BJ (cell line): ENCODE results near the gene KIDINS220. TPM values are rescaled to one million over a fixed set of nuclear protein-coding genes. Genes with fewer than 3 reads are reported as not detected.

Experiments
- CTCF ChIA-PET: fragments of 350-600 bp; formaldehyde crosslinking; extraction: SDS; loops from one replicate; lab custom pipeline; 2021; ENCODE audit warnings: antibody characterized with exemption, inconsistent platforms; lab: Yijun Ruan, JAX
- POLR2A ChIA-PET: fragments of 300-600 bp; sonication (Branson Sonifier 250); formaldehyde crosslinking; extraction: SDS; loops from one replicate; lab custom pipeline; 2021; ENCODE audit warnings: antibody characterized with exemption; lab: Charles Lee
- DNase-seq: peaks from one replicate; pipeline ENCODE4 v3.0.0-alpha.2; 2011; ENCODE audit warnings: low read depth
- H3K27me3 ChIP-seq: 2 replicates; pipeline ENCODE4 v1.6.0; 2011; ENCODE audit warnings: low read length; ENCODE audit not compliant: control insufficient read depth, insufficient read depth
- H3K36me3 ChIP-seq: 2 replicates; pipeline ENCODE4 v1.5.1; 2011; ENCODE audit warnings: low read length; ENCODE audit not compliant: control insufficient read depth, insufficient read depth
- H3K4me3 ChIP-seq: 2 replicates; pipeline ENCODE4 v1.5.1; 2011; ENCODE audit warnings: low read depth, mild to moderate bottlenecking, control low read depth, low read length
- polyA plus RNA-seq: library from polyadenylated mRNA; depleted of rRNA; stranded (reverse); fragments of >200 nt; gene quantifications from 2 replicates; pipeline ENCODE4 v1.2.3, GENCODE V29; 2011
- TF ChIP-seq, protein P1 (sequence below): IDR thresholded peaks from 2 replicates; pipeline ENCODE4 v1.5.1; 2011; ENCODE audit warnings: low read depth, mild to moderate bottlenecking, control low read depth, inconsistent platforms, low read length, moderate library complexity; ENCODE audit not compliant: insufficient read depth

KIDINS220 gene
- polyA plus RNA-seq, 1 experiment = 34.8 TPM

DNA sequence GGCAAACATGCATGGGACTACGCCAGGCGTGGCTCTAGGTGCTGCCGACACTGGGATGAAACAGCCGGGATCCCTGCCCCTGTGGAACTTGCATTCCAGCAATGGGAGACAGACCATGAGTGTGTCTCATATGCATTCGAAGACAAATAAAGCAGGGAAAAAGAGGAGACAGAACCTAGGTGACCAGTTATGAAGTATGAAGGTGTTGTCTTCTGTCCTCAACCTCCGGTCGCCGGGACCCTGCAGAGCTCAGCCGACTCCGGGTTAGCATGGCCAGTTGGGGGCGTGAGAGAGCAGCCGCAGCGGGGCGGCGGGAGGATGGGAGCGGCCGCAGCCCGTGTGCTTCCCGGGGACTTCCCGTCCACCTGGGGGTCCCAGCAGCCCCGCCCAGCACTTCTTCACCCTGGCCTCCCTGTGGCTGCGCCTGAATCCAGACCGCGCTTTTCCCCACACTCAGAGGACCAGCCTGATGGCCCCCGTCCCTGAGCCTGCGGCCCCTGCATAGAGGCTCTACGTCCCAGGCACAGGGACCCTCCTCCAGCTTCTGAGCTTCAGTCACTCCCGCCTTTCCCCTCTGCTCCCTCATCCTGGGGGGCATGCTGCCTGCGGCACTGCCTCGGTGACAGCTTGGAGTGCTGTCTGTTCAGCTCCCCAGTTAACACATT lies 144.1 kb downstream of the KIDINS220 start:
- Histone ChIP-seq H3K36me3 (no peaks in the 10 kb centered on the region), H3K4me3 (no peak overlapping the region), H3K27me3 (no peaks in the 10 kb centered on the region)
- TF ChIP-seq, protein P1, sequence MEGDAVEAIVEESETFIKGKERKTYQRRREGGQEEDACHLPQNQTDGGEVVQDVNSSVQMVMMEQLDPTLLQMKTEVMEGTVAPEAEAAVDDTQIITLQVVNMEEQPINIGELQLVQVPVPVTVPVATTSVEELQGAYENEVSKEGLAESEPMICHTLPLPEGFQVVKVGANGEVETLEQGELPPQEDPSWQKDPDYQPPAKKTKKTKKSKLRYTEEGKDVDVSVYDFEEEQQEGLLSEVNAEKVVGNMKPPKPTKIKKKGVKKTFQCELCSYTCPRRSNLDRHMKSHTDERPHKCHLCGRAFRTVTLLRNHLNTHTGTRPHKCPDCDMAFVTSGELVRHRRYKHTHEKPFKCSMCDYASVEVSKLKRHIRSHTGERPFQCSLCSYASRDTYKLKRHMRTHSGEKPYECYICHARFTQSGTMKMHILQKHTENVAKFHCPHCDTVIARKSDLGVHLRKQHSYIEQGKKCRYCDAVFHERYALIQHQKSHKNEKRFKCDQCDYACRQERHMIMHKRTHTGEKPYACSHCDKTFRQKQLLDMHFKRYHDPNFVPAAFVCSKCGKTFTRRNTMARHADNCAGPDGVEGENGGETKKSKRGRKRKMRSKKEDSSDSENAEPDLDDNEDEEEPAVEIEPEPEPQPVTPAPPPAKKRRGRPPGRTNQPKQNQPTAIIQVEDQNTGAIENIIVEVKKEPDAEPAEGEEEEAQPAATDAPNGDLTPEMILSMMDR = peak; percentile 58
- ChIA-PET CTCF (interaction anchor here (0.9 to 1.9 kb wide), 5 partner anchors 9 to 1266 kb away, joined by 3 to 9 read pairs (median 5); no protein-coding TSS in a partner anchor), POLR2A (no interaction called here)
- DNase-seq = no peak

GRCh38 chr2:8692783-8693156 lies 144.6 kb downstream of the KIDINS220 start:
- POLR2A ChIA-PET = no interaction called here
- TF ChIP-seq, protein P1 = no peak

DNA sequence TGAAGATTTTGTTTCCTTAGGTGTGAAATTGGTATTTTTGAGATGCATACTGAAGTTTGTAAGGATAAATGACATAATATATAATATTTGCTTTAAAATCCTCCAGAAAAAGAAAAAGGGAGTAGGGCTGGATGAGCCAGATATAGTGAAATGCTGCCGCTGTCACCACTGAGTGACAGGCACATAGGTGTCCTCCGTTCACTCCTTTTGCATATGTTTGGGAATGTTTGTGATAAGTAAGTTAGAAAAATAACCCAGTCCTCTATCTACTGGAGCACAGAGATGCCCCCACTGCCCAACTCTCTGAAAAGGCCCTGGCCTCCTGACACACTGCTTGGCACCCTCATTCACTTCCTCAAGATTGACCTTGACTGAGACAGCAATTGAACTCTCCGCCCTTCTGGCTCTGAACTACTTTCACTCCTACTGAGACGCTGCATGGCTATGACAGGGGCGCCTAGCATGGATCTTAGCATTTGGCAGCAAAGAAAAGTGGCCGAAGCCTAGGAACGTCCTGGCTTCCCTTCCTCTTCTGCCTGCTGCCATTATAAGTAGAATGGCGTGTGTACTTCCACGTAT lies 145.5 kb downstream of the KIDINS220 start:
- H3K36me3 ChIP-seq = no peaks in the 10 kb centered on the region

More at GRCh38 chr2:8692783-8693156, 144.6 kb downstream of the KIDINS220 start:
- H3K27me3 ChIP-seq = no peaks in the 10 kb centered on the region
- no peak for DNase-seq
- CTCF ChIA-PET = interaction anchor here (0.9 to 1.9 kb wide), 5 partner anchors 12 to 1265 kb away, joined by 3 to 9 read pairs (median 5); no protein-coding TSS in a partner anchor
- no peak overlapping the region for H3K4me3 ChIP-seq
- H3K36me3 ChIP-seq = no peaks in the 10 kb centered on the region

DNA sequence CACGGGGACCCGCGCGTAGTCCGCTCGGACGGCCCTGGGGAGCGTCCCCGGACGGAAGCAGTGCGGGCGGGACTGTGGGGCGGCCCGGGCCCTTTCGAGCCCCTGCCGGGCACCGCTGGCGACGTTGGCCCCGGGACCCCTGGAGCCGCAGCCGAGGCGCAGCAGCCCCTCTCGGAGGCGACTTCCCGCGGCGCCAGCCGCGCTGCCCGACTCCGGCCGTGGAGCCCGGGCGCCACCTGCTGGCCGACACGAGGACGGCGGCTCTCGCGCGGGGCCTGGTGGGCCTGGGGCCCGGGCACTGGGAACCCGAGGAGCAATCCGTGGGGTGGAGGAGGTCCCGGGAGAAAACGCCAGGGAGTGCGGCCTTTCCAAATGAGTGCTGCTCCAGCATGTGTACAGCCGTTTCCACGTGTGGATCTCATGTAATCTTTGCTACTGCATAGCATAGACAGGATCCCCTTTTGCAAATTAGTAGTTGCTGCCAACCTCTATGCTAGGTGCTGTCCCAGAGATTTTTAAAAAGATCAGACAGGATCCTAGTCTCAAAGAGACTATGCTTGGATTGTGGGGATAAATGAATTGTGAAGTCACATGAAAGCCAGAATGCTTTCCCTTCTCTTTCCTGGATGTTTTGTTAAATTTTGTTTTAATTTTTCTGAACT lies 151.6 kb downstream of the KIDINS220 start:
- POLR2A ChIA-PET = no interaction called here
- CTCF ChIA-PET = interaction anchor here (1.6 kb wide), 1 partner anchor 1258 kb away, joined by 11 read pairs; no protein-coding TSS in a partner anchor
- DNase-seq = no peak
- Histone ChIP-seq H3K27me3 (no peaks in the 10 kb centered on the region), H3K4me3 (peak overlapping the region; percentile 94), H3K36me3 (no peaks in the 10 kb centered on the region)
- TF ChIP-seq, protein P1 = peak; percentile 59

More for the DNA sequence above, 145.5 kb downstream of the KIDINS220 start:
- TF ChIP-seq, protein P1 = no peak
- Histone ChIP-seq H3K27me3 (no peaks in the 10 kb centered on the region), H3K4me3 (no peak overlapping the region)
- ChIA-PET CTCF (interaction anchor here (0.9 to 1.9 kb wide), 3 partner anchors 13 to 1265 kb away, joined by 3 to 9 read pairs (median 5); no protein-coding TSS in a partner anchor), POLR2A (no interaction called here)
- DNase-seq = no peak
